OCI-LY7 (cell line): Measurements from ENCODE around the gene SPATS2L.

ENCODE experiments used
- EZH2phosphoT487 ChIP-seq: fragments of 200-600 bp; sonication (generic); IDR thresholded peaks from 2 replicates; pipeline ENCODE4 v1.6.1; 2018; ENCODE audit warnings: low read depth, borderline replicate concordance, mild to moderate bottlenecking, mixed run types, antibody characterized with exemption, low read length, moderate library complexity, mixed read lengths
- TF ChIP-seq, protein P1 (sequence below): fragments of 200-600 bp; sonication (generic); conservative IDR thresholded peaks from 2 replicates; pipeline ENCODE4 v1.5.1; 2014; ENCODE audit warnings: mild to moderate bottlenecking, antibody characterized with exemption, low read length, moderate library complexity, mixed read lengths

DNA sequence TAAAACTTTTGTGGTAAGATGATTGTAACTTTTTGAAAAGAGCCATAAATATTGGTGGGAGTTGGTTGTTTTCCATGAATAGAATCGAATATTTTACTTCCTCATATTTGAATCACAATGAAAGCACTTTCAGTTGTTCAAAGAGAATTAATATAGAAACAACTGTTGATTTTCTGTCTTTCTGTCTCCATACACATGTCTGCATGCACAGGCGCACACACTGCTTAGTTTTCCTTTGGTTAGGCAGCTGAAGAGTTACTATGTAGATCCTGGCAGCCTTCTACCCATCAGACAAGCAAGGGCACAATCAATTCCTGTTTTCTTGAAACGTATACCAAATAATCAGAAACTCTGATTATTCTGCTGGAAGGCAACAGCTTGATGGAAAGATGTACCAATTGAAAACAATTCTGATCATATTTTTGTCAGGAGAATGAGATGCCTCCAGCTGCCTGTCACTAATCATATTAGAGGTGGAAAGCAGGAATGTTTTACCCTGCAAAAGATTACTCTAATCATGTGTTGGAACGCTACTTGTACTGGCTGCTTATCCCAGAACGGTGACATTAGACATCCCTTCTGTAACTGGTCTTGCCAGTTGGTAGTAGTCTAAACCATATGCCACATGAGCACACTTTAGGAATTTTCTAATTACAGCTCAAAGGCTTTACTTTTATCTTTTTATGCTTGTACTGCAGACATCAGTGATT, 24.0 kb downstream of the SPATS2L start:
- TF ChIP-seq, protein P1, sequence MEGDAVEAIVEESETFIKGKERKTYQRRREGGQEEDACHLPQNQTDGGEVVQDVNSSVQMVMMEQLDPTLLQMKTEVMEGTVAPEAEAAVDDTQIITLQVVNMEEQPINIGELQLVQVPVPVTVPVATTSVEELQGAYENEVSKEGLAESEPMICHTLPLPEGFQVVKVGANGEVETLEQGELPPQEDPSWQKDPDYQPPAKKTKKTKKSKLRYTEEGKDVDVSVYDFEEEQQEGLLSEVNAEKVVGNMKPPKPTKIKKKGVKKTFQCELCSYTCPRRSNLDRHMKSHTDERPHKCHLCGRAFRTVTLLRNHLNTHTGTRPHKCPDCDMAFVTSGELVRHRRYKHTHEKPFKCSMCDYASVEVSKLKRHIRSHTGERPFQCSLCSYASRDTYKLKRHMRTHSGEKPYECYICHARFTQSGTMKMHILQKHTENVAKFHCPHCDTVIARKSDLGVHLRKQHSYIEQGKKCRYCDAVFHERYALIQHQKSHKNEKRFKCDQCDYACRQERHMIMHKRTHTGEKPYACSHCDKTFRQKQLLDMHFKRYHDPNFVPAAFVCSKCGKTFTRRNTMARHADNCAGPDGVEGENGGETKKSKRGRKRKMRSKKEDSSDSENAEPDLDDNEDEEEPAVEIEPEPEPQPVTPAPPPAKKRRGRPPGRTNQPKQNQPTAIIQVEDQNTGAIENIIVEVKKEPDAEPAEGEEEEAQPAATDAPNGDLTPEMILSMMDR, result no peak
- no peak for TF ChIP-seq EZH2phosphoT487
